ENCODE data around the gene RELN.
"Not testable (repeated sequence)": the region's sequence is repeated elsewhere in the genome, so short reads cannot be mapped to it uniquely, and the experiment has no call there.

Gene RELN

GRCh38 chr7:103989200-103989784, at the start of gene RELN:
Gene RELN, minus strand, starts transcription at chr7:103989658. Its CDS starts 302 bp downstream, at chr7:103989356.
- DNase-seq = no peak

GRCh38 chr7:104038136-104038535, 48.7 kb upstream of the RELN start:
- no peak for DNase-seq

- DNase-seq = not testable (repeated sequence)
Measured at GRCh38 chr7:104036889-104037288, 47.4 kb upstream of the RELN start.

GRCh38 chr7:104035351-104035750, 45.9 kb upstream of the RELN start:
- no peak for DNase-seq

- no peak for DNase-seq
Measured at GRCh38 chr7:104034679-104035078, 45.2 kb upstream of the RELN start.

GRCh38 chr7:104033837-104034236, 44.4 kb upstream of the RELN start:
- DNase-seq = no peak

GRCh38 chr7:104032486-104032885, 43.0 kb upstream of the RELN start:
- DNase-seq = no peak

- DNase-seq = no peak
Measured at GRCh38 chr7:104029765-104030164, 40.3 kb upstream of the RELN start.

- no peak for DNase-seq
Measured at GRCh38 chr7:104024632-104025031, 35.2 kb upstream of the RELN start.

- no peak for DNase-seq
Measured at GRCh38 chr7:104023100-104023499, 33.6 kb upstream of the RELN start.

- DNase-seq = no peak
Measured at GRCh38 chr7:104018425-104018824, 29.0 kb upstream of the RELN start.

- no peak for DNase-seq
Measured at GRCh38 chr7:104017001-104017400, 27.5 kb upstream of the RELN start.

- no peak for DNase-seq
Measured at GRCh38 chr7:104012835-104013234, 23.4 kb upstream of the RELN start.

GRCh38 chr7:104011829-104012228, 22.4 kb upstream of the RELN start:
- no peak for DNase-seq

- no peak for DNase-seq
Measured at GRCh38 chr7:104010052-104010909, 20.8 kb upstream of the RELN start.

GRCh38 chr7:104008107-104008506, 18.6 kb upstream of the RELN start:
- no peak for DNase-seq

GRCh38 chr7:104007614-104008013, 18.2 kb upstream of the RELN start:
- DNase-seq = no peak

GRCh38 chr7:104005197-104005596, 15.7 kb upstream of the RELN start:
- DNase-seq = no peak

- no peak for DNase-seq
Measured at GRCh38 chr7:103996639-103997038, 7.2 kb upstream of the RELN start.

GRCh38 chr7:103996017-103996551, 6.6 kb upstream of the RELN start:
- no peak for DNase-seq

- no peak for DNase-seq
Measured at GRCh38 chr7:103995554-103995953, 6.1 kb upstream of the RELN start.

- no peak for DNase-seq
Measured at GRCh38 chr7:103993551-103993950, 4.1 kb upstream of the RELN start.

GRCh38 chr7:103991406-103991805, 1.9 kb upstream of the RELN start:
- no peak for DNase-seq

GRCh38 chr7:103990991-103991390, 1.5 kb upstream of the RELN start:
- DNase-seq = no peak
